ENCODE results near the gene DR1. TPM values are rescaled to one million over a fixed set of nuclear protein-coding genes. Genes with fewer than 3 reads are reported as not detected.

DR1 gene
- total RNA-seq, 3 donors from 2014 or later = 91.9 to 99.5 (median 93.3) TPM

DNA sequence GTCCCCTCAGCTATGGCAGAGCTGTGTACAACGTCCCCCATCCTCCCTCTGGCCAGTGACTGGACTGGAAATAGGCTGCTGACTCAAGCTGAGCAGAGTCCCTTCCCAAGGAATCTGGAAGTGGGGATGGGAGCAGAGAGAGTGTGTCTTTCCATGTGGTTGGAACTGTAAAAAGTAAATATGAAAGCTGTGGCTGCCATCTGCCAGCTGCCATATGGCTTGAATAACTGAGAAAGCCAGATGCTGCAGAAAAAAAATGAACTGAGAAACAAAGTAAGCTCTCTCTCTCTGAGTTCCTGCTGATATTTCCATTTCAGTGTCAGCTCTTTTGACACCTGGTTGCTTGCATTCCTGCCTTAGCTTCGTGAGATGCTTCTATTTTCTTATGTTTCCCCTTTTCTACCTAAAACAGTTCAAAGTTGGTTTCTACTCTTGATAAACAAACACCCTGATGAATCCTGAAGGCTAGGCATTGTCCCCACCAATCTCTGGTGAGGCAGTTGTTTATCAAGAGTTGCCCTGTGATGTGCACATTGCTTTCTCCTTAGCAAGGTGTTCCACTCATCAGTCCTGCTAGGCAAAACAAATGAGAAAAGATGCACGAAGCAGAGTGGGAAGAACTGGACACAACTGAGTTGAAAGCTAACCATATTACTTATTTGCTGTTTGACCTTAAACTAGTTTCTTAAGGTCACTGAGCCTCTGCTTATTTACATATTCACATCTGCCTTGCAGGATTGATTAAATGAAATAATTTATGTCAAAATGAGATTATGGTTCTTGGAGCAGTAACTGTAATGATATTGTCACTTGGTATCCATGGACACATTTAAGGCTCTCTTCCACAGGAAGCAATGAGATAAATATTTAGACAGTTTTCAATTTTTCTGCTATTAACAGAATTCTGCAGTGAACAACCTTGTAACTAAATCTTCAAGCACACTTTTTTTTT lies 16.6 kb upstream of the DR1 start:
- ATAC-seq (no peak), DNase-seq (no peak)
- no peak overlapping the region for H3K4me3 Mint-ChIP-seq
- no peaks in the 10 kb centered on the region for H3K9me3 Mint-ChIP-seq
- no peaks in the 10 kb centered on the region for H3K27me3 Mint-ChIP-seq (ENCODE audit: low read depth)
- peaks cover 2% of the 10 kb centered on the region for H3K36me3 Mint-ChIP-seq (ENCODE audit: insufficient read depth)
- H3K4me1 Mint-ChIP-seq (ENCODE audit: low read depth) = no peaks in the 10 kb centered on the region

DNA sequence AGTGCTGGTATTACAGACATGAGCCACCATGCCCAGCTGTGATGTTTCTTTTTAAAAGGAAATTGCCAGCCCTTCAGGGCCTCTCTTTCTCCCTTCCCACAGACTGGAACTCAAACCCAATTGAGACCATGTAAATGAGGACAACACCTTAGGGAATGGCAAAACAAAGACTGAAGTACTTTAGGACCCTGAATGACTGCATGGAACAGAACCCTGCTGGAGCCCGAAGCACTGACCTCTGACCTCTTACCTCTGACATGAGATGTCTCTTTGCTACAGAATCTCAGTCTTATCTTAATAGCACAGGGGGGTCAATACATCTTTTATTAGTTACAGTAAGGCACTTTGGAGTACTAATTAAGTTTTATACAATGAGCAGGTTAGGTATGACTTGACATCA lies 15.5 kb upstream of the DR1 start:
- Mint-ChIP-seq H3K27me3 (ENCODE audit: low read depth) (no peaks in the 10 kb centered on the region), H3K4me3 (no peak overlapping the region), H3K4me1 (ENCODE audit: low read depth) (no peaks in the 10 kb centered on the region)

DNA sequence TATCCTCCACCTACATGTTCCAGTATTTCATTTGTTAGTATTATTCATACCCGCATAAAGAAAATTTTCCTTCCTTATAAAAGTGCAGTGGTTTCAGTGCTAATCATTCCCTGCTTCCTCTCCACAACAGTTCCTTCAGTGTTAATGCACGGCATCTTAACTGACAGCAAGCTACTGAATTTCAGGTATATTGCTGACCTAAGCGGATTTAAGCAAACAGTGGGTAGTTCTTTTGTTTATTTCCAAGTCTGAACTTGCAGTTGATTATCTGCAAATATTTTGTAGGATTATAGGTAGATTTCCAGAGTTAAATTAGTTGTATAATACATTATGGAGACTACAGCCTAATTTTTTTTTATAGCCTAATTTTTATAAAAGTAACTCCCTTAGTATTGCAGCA lies 15.1 kb upstream of the DR1 start:
- DNase-seq (no peak), ATAC-seq (no peak)
- no peak overlapping the region for H3K4me3 Mint-ChIP-seq
- peaks cover 2% of the 10 kb centered on the region for H3K36me3 Mint-ChIP-seq (ENCODE audit: insufficient read depth)
- no peaks in the 10 kb centered on the region for H3K9me3 Mint-ChIP-seq
- H3K4me1 Mint-ChIP-seq (ENCODE audit: low read depth) = no peaks in the 10 kb centered on the region
- no peaks in the 10 kb centered on the region for H3K27me3 Mint-ChIP-seq (ENCODE audit: low read depth)

More for the DNA sequence above, 15.5 kb upstream of the DR1 start:
- Mint-ChIP-seq H3K9me3 (no peaks in the 10 kb centered on the region), H3K36me3 (ENCODE audit: insufficient read depth) (peaks cover 2% of the 10 kb centered on the region)
- ATAC-seq = no peak
- DNase-seq = no peak

DNA sequence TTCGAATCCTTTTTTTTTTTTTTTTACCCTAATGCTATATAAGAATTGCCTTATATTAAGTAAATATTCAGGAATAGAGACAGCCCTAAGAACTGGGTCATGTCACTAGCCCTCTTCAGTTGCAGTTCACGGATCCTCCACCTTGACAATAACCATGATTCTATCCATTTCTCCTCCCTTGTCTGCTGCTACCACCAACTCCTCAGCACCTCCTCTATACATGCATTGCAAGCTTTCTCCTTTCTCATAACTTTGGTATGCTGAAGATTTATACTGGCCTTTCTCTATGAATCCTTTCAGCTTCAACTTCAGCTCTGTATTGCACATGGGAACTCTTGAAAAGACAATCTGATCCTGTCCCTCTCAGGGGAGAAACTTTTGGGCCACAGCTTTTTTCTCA lies 14.3 kb upstream of the DR1 start:
- peaks cover 2% of the 10 kb centered on the region for H3K36me3 Mint-ChIP-seq (ENCODE audit: insufficient read depth)

DNA sequence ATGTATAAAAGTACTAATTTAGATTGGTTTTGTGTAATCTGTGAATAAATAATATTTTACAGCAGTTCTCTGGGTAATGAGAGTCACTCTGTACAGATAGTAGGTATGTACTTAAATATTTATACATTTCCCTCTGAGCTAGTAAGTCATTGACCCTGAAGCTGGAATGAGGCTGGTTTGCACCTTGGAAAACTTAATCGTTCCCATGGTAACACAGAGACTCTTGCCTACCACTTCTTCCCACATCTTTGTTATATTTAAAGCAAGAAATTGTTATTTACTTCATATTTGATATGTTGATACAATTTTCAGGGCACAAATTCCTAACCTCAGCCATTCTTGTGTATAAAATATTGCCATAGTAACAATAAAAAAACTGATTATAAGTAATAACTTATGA lies 13.3 kb upstream of the DR1 start:
- no peak for ATAC-seq
- Mint-ChIP-seq H3K36me3 (ENCODE audit: insufficient read depth) (peaks cover 4% of the 10 kb centered on the region), H3K4me3 (no peak overlapping the region)

More for the DNA sequence above, 14.3 kb upstream of the DR1 start:
- ATAC-seq (no peak), DNase-seq (no peak)
- Mint-ChIP-seq H3K27me3 (ENCODE audit: low read depth) (no peaks in the 10 kb centered on the region), H3K4me3 (no peak overlapping the region), H3K4me1 (ENCODE audit: low read depth) (peaks cover 6% of the 10 kb centered on the region), H3K9me3 (no peaks in the 10 kb centered on the region)

DNA sequence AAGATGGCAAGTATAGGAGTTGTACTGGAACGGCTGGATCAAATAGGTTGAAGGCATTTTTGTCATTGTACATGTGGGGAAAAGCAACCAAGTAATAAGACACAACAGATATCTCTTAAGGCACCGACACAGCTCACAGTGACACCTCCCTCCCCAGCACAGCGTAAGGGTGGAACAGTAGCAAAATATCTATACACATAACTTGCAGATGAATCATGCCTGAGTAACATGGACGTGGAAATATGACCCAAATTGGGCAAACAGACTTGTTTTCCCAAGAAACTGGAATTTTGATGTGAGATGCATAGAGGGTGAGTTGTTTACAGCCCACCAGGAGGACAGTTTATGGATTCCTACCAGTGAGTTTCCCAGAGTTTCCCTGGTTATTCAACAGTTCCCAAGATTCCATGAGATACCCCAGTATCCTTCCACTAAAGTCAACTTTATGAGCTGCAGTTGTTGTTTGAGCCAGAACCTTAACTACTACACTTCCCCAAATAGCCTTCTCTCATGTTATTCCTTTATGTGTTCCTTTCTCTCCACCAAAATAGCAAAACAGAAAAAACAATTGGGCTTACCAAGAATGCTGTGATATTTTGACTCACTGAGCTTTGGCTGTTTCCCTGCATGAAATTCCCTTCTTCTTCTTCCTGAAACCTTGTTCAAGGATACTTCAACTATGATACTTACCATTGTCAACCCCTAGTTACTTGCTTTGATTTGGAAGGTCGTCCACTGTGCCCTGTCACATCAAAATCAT lies 7.1 kb upstream of the DR1 start:
- no peak overlapping the region for H3K4me3 Mint-ChIP-seq
- DNase-seq = no peak
- H3K4me1 Mint-ChIP-seq (ENCODE audit: low read depth) = peaks cover 13% of the 10 kb centered on the region
- H3K36me3 Mint-ChIP-seq (ENCODE audit: insufficient read depth) = peaks cover 12% of the 10 kb centered on the region
- no peak for ATAC-seq
- H3K27me3 Mint-ChIP-seq (ENCODE audit: low read depth) = no peaks in the 10 kb centered on the region
- no peaks in the 10 kb centered on the region for H3K9me3 Mint-ChIP-seq

More for the DNA sequence above, 13.3 kb upstream of the DR1 start:
- H3K9me3 Mint-ChIP-seq = no peaks in the 10 kb centered on the region
- no peak for DNase-seq
- no peaks in the 10 kb centered on the region for H3K27me3 Mint-ChIP-seq (ENCODE audit: low read depth)
- H3K4me1 Mint-ChIP-seq (ENCODE audit: low read depth) = peaks cover 10% of the 10 kb centered on the region

DNA sequence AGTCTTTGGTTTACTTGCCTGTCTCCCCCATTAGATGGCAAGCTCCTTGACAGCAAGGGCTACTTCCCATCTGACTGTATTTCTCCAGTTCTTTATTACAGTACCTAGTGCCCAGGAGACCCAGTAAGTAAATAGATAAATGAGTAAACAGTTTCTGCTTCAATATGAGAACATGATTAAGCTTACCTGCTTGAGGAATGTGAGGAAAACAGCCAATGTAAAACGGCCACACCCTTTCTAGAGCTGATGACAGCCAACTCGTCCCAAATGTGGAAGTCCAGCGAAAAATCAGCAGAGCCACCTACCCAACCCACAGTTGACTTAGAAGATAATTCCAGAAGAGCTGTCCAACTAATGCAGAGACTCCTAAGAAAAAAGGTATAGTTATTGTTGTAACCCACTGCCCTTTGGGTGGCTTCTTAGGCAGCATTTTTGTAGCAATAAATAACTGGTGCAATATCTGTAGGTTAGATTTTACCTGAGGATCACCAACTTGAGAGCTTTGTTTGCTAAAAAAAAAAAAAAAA lies 6.5 kb upstream of the DR1 start:
- no peaks in the 10 kb centered on the region for H3K9me3 Mint-ChIP-seq
- no peak for ATAC-seq
- no peaks in the 10 kb centered on the region for H3K27me3 Mint-ChIP-seq (ENCODE audit: low read depth)
- H3K36me3 Mint-ChIP-seq (ENCODE audit: insufficient read depth) = peaks cover 12% of the 10 kb centered on the region
- no peak overlapping the region for H3K4me3 Mint-ChIP-seq
- DNase-seq = no peak
- peaks cover 13% of the 10 kb centered on the region for H3K4me1 Mint-ChIP-seq (ENCODE audit: low read depth)

DNA sequence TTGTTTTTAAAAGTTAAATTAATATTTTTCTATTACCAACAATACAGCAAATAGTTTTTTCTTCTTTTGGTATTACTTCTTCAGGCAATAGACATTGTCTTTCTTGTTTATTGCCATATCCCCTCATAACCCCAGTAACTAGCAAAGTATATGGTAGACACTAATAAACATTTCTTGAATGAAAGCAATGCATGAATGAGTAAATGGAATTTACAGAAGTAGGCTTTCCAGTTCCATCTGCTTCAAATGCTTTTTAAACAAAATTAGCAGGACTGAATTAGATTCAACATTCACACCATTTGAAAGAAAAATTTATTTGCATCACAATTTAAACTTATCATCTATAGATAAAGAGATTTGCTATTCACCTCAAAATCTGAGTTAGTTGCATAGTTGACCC lies 5.6 kb upstream of the DR1 start:
- Mint-ChIP-seq H3K27me3 (ENCODE audit: low read depth) (no peaks in the 10 kb centered on the region), H3K36me3 (ENCODE audit: insufficient read depth) (peaks cover 12% of the 10 kb centered on the region), H3K9me3 (no peaks in the 10 kb centered on the region), H3K4me1 (ENCODE audit: low read depth) (peaks cover 16% of the 10 kb centered on the region), H3K4me3 (no peak overlapping the region)
- ATAC-seq (no peak), DNase-seq (no peak)

DNA sequence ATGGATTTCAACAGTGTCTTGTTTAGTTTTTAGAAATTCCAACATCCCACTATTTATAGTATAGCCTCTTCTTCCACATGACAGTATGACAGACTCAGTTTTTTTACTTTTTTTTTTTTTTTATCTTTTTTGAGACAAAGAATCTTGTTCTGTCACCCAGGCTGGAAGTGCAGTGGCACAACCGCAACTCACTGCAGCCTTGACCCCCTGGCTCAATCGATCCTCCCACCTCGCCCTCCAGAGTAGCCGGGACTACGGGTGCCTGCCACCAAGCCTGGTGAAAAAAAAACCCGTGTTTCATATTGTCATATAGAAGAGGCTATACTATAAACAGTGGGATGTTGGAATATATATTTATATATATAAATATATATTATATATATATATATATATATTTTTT lies 1.2 kb upstream of the DR1 start:
- no peak overlapping the region for H3K4me3 Mint-ChIP-seq
- peaks cover 15% of the 10 kb centered on the region for H3K4me1 Mint-ChIP-seq (ENCODE audit: low read depth)

DNA sequence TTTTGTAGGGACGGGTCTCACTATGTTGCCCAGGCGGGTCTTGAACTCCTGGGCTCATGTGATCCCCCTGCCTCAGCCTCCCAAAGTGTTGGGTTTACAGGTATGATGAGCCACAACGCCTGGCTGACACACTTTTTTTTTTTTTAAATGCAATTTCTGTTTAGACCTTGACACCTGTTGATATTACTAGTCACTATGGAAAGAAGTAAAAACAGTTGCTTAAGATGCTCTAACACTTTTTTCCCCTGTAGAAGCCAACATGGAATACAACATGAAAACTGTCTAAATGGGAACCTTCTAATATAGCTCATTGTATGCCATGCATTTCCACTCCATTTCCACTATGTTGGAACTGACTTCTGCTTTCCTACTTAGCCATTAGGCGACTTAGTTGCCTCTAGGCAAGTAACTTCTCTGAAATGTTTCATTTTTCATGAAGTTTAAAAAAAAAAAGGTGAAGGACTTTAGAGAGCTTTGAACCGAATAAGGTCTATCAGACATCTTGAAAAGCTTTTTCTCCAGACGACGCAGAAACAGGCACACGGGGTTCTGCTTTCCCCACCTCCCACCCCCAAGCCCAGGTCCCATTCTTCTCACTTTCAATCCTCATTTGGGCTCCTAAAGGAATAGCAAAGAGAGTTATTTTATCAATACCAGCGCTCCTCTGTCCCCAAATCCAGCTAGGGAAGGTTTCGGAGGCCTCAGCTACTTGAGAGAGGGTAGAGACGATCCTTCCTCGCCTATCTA lies 648 bp upstream of the DR1 start:
- H3K27me3 Mint-ChIP-seq (ENCODE audit: low read depth) = no peaks in the 10 kb centered on the region
- no peaks in the 10 kb centered on the region for H3K9me3 Mint-ChIP-seq
- peaks cover 13% of the 10 kb centered on the region for H3K36me3 Mint-ChIP-seq (ENCODE audit: insufficient read depth)
- H3K4me1 Mint-ChIP-seq (ENCODE audit: low read depth) = peaks cover 19% of the 10 kb centered on the region
- H3K4me3 Mint-ChIP-seq = peak overlapping the region; percentile 98
- DNase-seq = no peak
- peak; percentile 8 to 11 for ATAC-seq

More for the DNA sequence above, 1.2 kb upstream of the DR1 start:
- ATAC-seq (no peak), DNase-seq (no peak)
- Mint-ChIP-seq H3K27me3 (ENCODE audit: low read depth) (no peaks in the 10 kb centered on the region), H3K9me3 (no peaks in the 10 kb centered on the region), H3K36me3 (ENCODE audit: insufficient read depth) (peaks cover 10% of the 10 kb centered on the region)

DNA sequence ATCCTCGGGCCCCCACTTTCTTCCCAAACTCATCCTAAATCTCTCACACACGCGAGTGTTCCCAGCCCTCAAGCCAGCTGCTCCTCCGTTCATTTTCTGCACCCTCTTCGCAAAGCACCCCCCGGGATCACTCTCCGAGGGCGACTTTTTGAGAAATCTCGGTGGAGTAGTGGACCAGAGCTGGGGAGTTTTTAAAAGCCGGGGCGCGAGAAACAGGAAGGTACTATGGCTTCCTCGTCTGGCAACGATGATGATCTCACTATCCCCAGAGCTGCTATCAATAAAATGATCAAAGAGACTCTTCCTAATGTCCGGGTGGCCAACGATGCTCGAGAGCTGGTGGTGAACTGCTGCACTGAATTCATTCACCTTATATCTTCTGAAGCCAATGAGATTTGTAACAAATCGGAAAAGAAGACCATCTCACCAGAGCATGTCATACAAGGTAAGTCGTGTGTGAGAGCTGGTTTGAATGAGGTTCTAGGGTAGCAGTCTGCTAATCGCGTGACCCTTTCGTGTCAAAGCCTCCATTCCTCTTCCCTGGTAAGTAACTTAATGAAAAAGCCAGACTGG lies 800 bp downstream of the DR1 start:
- ATAC-seq = peak; percentile 20 to 22
- no peaks in the 10 kb centered on the region for H3K27me3 Mint-ChIP-seq (ENCODE audit: low read depth)
- peak; percentile 17 for DNase-seq
- H3K4me1 Mint-ChIP-seq (ENCODE audit: low read depth) = peaks cover 28% of the 10 kb centered on the region
- peak overlapping the region; percentile 98 for H3K4me3 Mint-ChIP-seq
- no peaks in the 10 kb centered on the region for H3K9me3 Mint-ChIP-seq
- peaks cover 15% of the 10 kb centered on the region for H3K36me3 Mint-ChIP-seq (ENCODE audit: insufficient read depth)

DNA sequence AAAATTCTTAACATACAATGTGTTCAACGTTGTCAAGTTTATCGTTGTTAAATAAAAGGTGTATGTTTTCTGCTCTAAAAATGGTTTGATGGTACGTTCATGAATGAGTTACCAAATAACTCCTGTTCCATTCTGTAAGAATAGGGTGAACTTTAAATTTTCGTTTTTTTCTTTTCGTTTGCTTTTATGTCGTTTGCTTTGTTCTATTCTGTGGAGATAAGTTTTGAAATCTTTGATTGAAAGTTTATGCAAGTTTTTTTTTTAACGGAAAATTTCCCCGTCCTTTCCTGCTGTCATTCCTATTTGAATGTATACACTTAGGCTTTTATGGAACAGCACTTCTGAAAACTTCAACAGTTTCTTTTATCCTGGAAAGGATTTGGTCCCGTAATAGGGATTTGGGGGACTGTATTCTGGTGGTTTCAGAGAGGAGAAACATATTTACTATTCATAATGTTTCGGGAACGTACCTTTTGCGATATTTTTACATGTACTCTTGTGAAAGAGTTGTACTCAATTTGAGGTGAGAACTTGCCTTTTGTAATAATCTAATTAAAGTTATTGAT lies 1.7 kb downstream of the DR1 start:
- DNase-seq = no peak
- H3K4me3 Mint-ChIP-seq = peak overlapping the region; percentile 98
- H3K27me3 Mint-ChIP-seq (ENCODE audit: low read depth) = no peaks in the 10 kb centered on the region
- H3K9me3 Mint-ChIP-seq = no peaks in the 10 kb centered on the region
- H3K4me1 Mint-ChIP-seq (ENCODE audit: low read depth) = peaks cover 32% of the 10 kb centered on the region
- H3K36me3 Mint-ChIP-seq (ENCODE audit: insufficient read depth) = peaks cover 15% of the 10 kb centered on the region
- ATAC-seq = no peak

DNA sequence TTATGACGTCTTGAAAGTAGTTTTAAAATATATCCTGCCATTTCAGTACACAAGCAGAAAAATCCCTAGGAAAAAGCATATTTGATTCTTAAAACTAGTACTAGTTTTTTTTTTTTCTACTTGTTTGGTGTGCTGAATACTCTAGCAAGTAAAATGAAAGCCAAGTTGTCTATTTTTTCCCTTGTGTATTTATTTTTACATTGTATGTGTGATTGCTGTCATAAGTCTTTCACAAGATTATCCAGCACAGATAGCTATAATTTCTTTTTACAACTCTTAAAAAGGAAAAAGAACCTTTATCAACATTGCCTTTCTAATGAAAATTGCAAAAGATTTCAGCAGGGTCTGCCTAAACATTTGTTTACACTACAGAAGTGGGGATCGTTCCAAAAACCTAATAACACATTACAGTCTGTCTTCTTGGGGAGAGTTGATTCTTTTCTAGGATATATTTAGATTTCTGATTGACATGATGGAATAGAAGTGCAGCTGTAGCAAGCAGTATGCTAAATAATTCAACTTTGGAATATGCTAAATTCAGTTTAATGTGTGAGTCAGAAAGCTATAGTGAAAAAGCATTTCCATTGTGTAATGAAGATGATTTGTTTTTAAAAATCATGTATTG lies 2.5 kb downstream of the DR1 start:
- no peaks in the 10 kb centered on the region for H3K9me3 Mint-ChIP-seq
- DNase-seq = no peak
- peaks cover 17% of the 10 kb centered on the region for H3K36me3 Mint-ChIP-seq (ENCODE audit: insufficient read depth)
- H3K4me1 Mint-ChIP-seq (ENCODE audit: low read depth) = peaks cover 39% of the 10 kb centered on the region
- no peak for ATAC-seq
- peak overlapping the region; percentile 98 for H3K4me3 Mint-ChIP-seq
- no peaks in the 10 kb centered on the region for H3K27me3 Mint-ChIP-seq (ENCODE audit: low read depth)

All from activated T-cell treated with anti-CD3 and anti-CD28 coated beads, Interleukin-2, amount 50 U/mL, for 4 hours (primary cell).